Endothelial cell of umbilical vein (primary cell): ENCODE results near the gene SULT2B1. TPM values are rescaled to one million over a fixed set of nuclear protein-coding genes. Genes with fewer than 3 reads are reported as not detected.
A peak's percentile ranks its signal among the peaks of the same experiment; 100 is the strongest.

Source experiments
- BruUV-seq: library from RNA; stranded (reverse); fragments of 400-500 nt; replicated peaks from 2 replicates; lab custom pipeline; 2021; lab: Mats Ljungman, UMichigan
- CTCF ChIA-PET: fragments of 300-600, 350-600 bp; sonication (Branson Sonifier 250); formaldehyde crosslinking; loops from one replicate; lab custom pipeline; 2021; ENCODE audit warnings: antibody characterized with exemption, inconsistent platforms; lab: Charles Lee
- POLR2A ChIA-PET: fragments of 300-600, 350-600 bp; sonication (Branson Sonifier 250); formaldehyde crosslinking; loops from one replicate; lab custom pipeline; 2021; ENCODE audit warnings: antibody characterized with exemption, inconsistent platforms; lab: Charles Lee
- DNase-seq: peaks from one replicate; pipeline ENCODE4 v3.0.0-alpha.2; 2011; ENCODE audit warnings: low read depth, low spot score
- FAIRE-seq: peaks from 2 replicates; lab custom pipeline; 2011; peaks lifted over from hg19 to GRCh38; lab: Jason Lieb, UNC
- H2AFZ ChIP-seq: 2 replicates; pipeline ENCODE4 v1.6.0; 2012; ENCODE audit warnings: low read depth, low read length, control low read depth, inconsistent platforms
- H3K27ac ChIP-seq: 2 replicates; pipeline ENCODE4 v1.5.1; 2011; ENCODE audit warnings: low read depth, mild to moderate bottlenecking, control low read depth, low read length, moderate library complexity; ENCODE audit not compliant: insufficient read depth
- H3K27me3 ChIP-seq, 2 experiments: 2 replicates each; pipeline versions ENCODE4 v1.6.0 to v1.6.1; 2011; ENCODE audit warnings: low read length in 2 of 2, mixed read lengths in 1 of 2; ENCODE audit not compliant: control insufficient read depth in 2 of 2, insufficient read depth in 2 of 2
- H3K36me3 ChIP-seq, 2 experiments: 2 replicates in 1 of 2; 3 replicates in 1 of 2; pipeline ENCODE4 v1.5.1; 2011; ENCODE audit warnings: low read length in 2 of 2, mild to moderate bottlenecking in 1 of 2, moderate library complexity in 1 of 2; ENCODE audit not compliant: control insufficient read depth in 2 of 2, insufficient read depth in 2 of 2; ENCODE audit errors: extremely low read depth in 1 of 2
- H3K4me1 ChIP-seq: 3 replicates; pipeline ENCODE4 v1.5.1; 2011; ENCODE audit warnings: mild to moderate bottlenecking, low read length; ENCODE audit not compliant: control insufficient read depth, insufficient read depth; ENCODE audit errors: extremely low read depth
- H3K4me2 ChIP-seq: 2 replicates; pipeline ENCODE4 v1.6.1; 2011; ENCODE audit warnings: low read length, control low read depth, mixed read lengths; ENCODE audit not compliant: insufficient read depth
- H3K4me3 ChIP-seq, 3 experiments: fragments of 200-600 bp in 1 of 3; sonication (generic), shearing (Covaris generic) in 1 of 3; replicated peaks in 1 of 3; 2 replicates each; pipeline ENCODE4 v1.5.1; 2011 to 2016; ENCODE audit warnings: control low read depth in 3 of 3, low read length in 3 of 3, mild to moderate bottlenecking in 2 of 3, inconsistent platforms in 1 of 3, low read depth in 1 of 3, moderate library complexity in 1 of 3; ENCODE audit not compliant: insufficient read depth in 1 of 3
- H3K79me2 ChIP-seq: 2 replicates; pipeline ENCODE4 v1.6.0; 2012; ENCODE audit warnings: low read length, inconsistent platforms; ENCODE audit not compliant: control insufficient read depth, insufficient read depth
- H3K9ac ChIP-seq: replicated peaks from 2 replicates; pipeline ENCODE3; 2011; ENCODE audit warnings: low read length, control low read depth; ENCODE audit not compliant: insufficient read depth; ENCODE audit errors: extremely low read depth
- H3K9me1 ChIP-seq: replicated peaks from 3 replicates; pipeline ENCODE4 v1.6.0; 2011; ENCODE audit warnings: mild to moderate bottlenecking, low read length; ENCODE audit not compliant: control insufficient read depth, insufficient read depth; ENCODE audit errors: extremely low read depth
- H3K9me3 ChIP-seq: replicated peaks from 2 replicates; pipeline ENCODE4 v1.5.1; 2012; ENCODE audit warnings: low read length, inconsistent platforms; ENCODE audit not compliant: control insufficient read depth, insufficient read depth
- H4K20me1 ChIP-seq: replicated peaks from 2 replicates; pipeline ENCODE3; 2011; ENCODE audit warnings: mild to moderate bottlenecking, low read length; ENCODE audit not compliant: control insufficient read depth, insufficient read depth; ENCODE audit errors: extremely low read depth
- CTCF ChIP-seq, 2 donors: IDR thresholded peaks; 1 replicate in 1 of 2; 2 replicates in 1 of 2; pipeline ENCODE4 v1.5.1; 2011; ENCODE audit warnings: low read length in 2 of 2, mild to moderate bottlenecking in 2 of 2, moderate library complexity in 2 of 2, control low read depth in 1 of 2, inconsistent platforms in 1 of 2, low read depth in 1 of 2; ENCODE audit not compliant: insufficient read depth in 1 of 2; ENCODE audit errors: extremely low read depth in 1 of 2
- EZH2 ChIP-seq: IDR thresholded peaks from 2 replicates; pipeline ENCODE4 v1.6.1; 2012; ENCODE audit warnings: borderline replicate concordance, low read depth, mild to moderate bottlenecking, moderate library complexity, low read length, inconsistent platforms; ENCODE audit not compliant: severe bottlenecking
- FOS ChIP-seq: IDR thresholded peaks from 2 replicates; pipeline ENCODE4 v1.6.1; 2011; ENCODE audit warnings: mild to moderate bottlenecking, low read length, moderate library complexity, borderline replicate concordance; ENCODE audit not compliant: insufficient read depth
- MYC ChIP-seq: IDR thresholded peaks from one replicate; pipeline ENCODE4 v1.6.1; 2011; ENCODE audit warnings: mild to moderate bottlenecking, low read depth, low read length
- POLR2A ChIP-seq: IDR thresholded peaks from 2 replicates; pipeline ENCODE4 v1.6.1; 2012; ENCODE audit warnings: low read depth, mild to moderate bottlenecking, control low read depth, low read length
- POLR2AphosphoS5 ChIP-seq: IDR thresholded peaks from 2 replicates; pipeline ENCODE4 v1.6.1; 2012; ENCODE audit warnings: low read depth, mild to moderate bottlenecking, control low read depth, low read length, moderate library complexity; ENCODE audit not compliant: insufficient read depth
- dilution Hi-C: fragments of 300-500 bp; cut with MboI; formaldehyde crosslinking; loops from one replicate; pipeline ENCODE4 v1.15.0; 2019; ENCODE audit warnings: low sequenced_read_pairs; ENCODE audit not compliant: extremely low pct_ligation_motif_present
- intact Hi-C: fragments of 100-400 bp; cut with micrococcal nuclease; formaldehyde crosslinking; loops from one replicate; pipeline ENCODE4 v1.10.0; 2022
- polyA plus RNA-seq, 4 experiments: library from polyadenylated mRNA; depleted of rRNA in 3 of 4; stranded (reverse) in 3 of 4; unstranded in 1 of 4; fragments of >200 nt; gene quantifications; 2 replicates each; pipeline versions ENCODE4 v1.2.1 to v1.2.3, GENCODE V29; 2011 to 2012; ENCODE audit warnings: missing spikeins in 1 of 4
- total RNA-seq: library from RNA; stranded (reverse); gene quantifications from 2 replicates; pipeline ENCODE4 v1.2.3, GENCODE V29; 2021
- TF ChIP-seq, protein P1 (sequence below): IDR thresholded peaks from 2 replicates; pipeline ENCODE4 v1.6.1; 2011; ENCODE audit not compliant: insufficient read depth, insufficient read length

Gene SULT2B1
- total and polyA plus RNA-seq, 2 donors (not counting 3 experiments of a cell fraction or from before 2014, with no cell fraction given): not detected

GRCh38 chr19:48634036-48634342 is 82.0 kb downstream of the SULT2B1 start:
- no TSS peak for BruUV-seq
- no peak overlapping the region for H3K27ac ChIP-seq

More at GRCh38 chr19:48634036-48634342, 82.0 kb downstream of the SULT2B1 start:
- Histone ChIP-seq H3K9me3 (no peaks in the 10 kb centered on the region), H4K20me1 (no peaks in the 10 kb centered on the region), H3K4me1 (peaks cover 39% of the 10 kb centered on the region), H3K36me3 (no peaks in the 10 kb centered on the region), H3K4me2 (peak overlapping the region; percentile 26), H3K79me2 (no peaks in the 10 kb centered on the region), H3K9ac (no peak overlapping the region), H2AFZ (peak overlapping the region; percentile 36), H3K9me1 (no peaks in the 10 kb centered on the region), H3K27me3 (peaks cover 3 to 11% of the 10 kb centered on the region in 2 experiments), H3K4me3 (no peak overlapping the region)
- dilution Hi-C loops: no loop called here
- DNase-seq (no peak), FAIRE-seq (no peak)
- ChIA-PET CTCF (interaction anchor here (1.0 kb wide), 1 partner anchor 12 kb away, joined by 3 read pairs; the partner anchor contains the start of gene CA11), POLR2A (interaction anchor here (0.9 kb wide), 1 partner anchor 15 kb away, joined by 4 read pairs; the partner anchor contains the start of genes RPL18 and SPHK2)
- TF ChIP-seq POLR2A: no peak
- no peak for TF ChIP-seq POLR2AphosphoS5
- no peak for TF ChIP-seq MYC
- TF ChIP-seq FOS: no peak
- TF ChIP-seq CTCF (IDR thresholded peaks at IDR 0.05; ENCODE audit: extremely low read depth in 1 of 2, insufficient read depth in 1 of 2, low read depth in 1 of 2, low read length in 2 of 2): no peak
- TF ChIP-seq EZH2: no peak
- TF ChIP-seq, protein P1, sequence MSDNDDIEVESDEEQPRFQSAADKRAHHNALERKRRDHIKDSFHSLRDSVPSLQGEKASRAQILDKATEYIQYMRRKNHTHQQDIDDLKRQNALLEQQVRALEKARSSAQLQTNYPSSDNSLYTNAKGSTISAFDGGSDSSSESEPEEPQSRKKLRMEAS: no peak
- intact Hi-C loops: loop anchor here (10.0 kb wide), 1 partner anchor 361 kb away; the partner anchor contains the start of genes GYS1 and RUVBL2
